K562 (cell line): ENCODE results near the gene DLX4. TPM values are rescaled to one million over a fixed set of nuclear protein-coding genes. Genes with fewer than 3 reads are reported as not detected.
A peak's percentile ranks its signal among the peaks of the same experiment; 100 is the strongest.

Experiments
- ATAC-seq: fragments of 200-7000 bp; cut with Tn5 transposase; 3 replicates; pipeline ENCODE4 v1.9.1; 2020; ENCODE audit warnings: moderate library complexity
- BruUV-seq: library from RNA; stranded (reverse); fragments of 400-500 nt; replicated peaks from 2 replicates; lab custom pipeline; 2021; lab: Mats Ljungman, UMichigan
- CTCF ChIA-PET: fragments of 300-600 bp; formaldehyde crosslinking; extraction: SDS; loops from one replicate; lab custom pipeline; 2021; ENCODE audit warnings: low intra/inter-chr PET ratio; lab: Yijun Ruan, JAX
- POLR2A ChIA-PET: fragments of 300-600, 350-650 bp; sonication (Branson Sonifier 250); formaldehyde crosslinking; extraction: SDS; loops from one replicate; lab custom pipeline; 2021; ENCODE audit warnings: antibody characterized with exemption, inconsistent platforms; lab: Yijun Ruan, JAX
- DNase-seq, 4 experiments: peaks; one replicate each; pipeline versions ENCODE4 v3.0.0 to v3.0.0-alpha.2; 2011 to 2018; ENCODE audit warnings: low spot score in 3 of 4, mixed read lengths in 3 of 4; ENCODE audit errors: extremely low read depth in 1 of 4
- FAIRE-seq: peaks from 2 replicates; lab custom pipeline; 2011; peaks lifted over from hg19 to GRCh38; lab: Jason Lieb, UNC
- H2AFZ ChIP-seq: 2 replicates; pipeline ENCODE4 v1.6.0; 2011; ENCODE audit warnings: low read depth, low read length, control low read depth, inconsistent platforms
- H3K27ac ChIP-seq: fragments of 200-600 bp; 3 replicates; pipeline ENCODE4 v1.8.0; 2011; ENCODE audit warnings: low read depth, mild to moderate bottlenecking, control low read depth, inconsistent platforms, low read length, moderate library complexity, mixed read lengths; ENCODE audit errors: extremely low read depth
- H3K27me3 ChIP-seq, 2 experiments: fragments of 300-600 bp in 1 of 2; 2 replicates in 1 of 2; 3 replicates in 1 of 2; pipeline versions ENCODE4 v1.6.0 to v1.8.0; 2011; ENCODE audit warnings: inconsistent platforms in 2 of 2, low read length in 2 of 2, mild to moderate bottlenecking in 1 of 2, mixed read lengths in 1 of 2, moderate library complexity in 1 of 2; ENCODE audit not compliant: control insufficient read depth in 2 of 2, insufficient read depth in 2 of 2
- H3K36me3 ChIP-seq: fragments of 300-600 bp; 3 replicates; pipeline ENCODE4 v1.8.0; 2011; ENCODE audit warnings: mild to moderate bottlenecking, low read length, inconsistent platforms; ENCODE audit not compliant: control insufficient read depth, insufficient read depth
- H3K4me1 ChIP-seq, 2 experiments: fragments of 200-600 bp in 1 of 2; replicated peaks in 1 of 2; 2 replicates in 1 of 2; 3 replicates in 1 of 2; pipeline versions ENCODE4 v1.5.1 to v1.8.0; 2011; ENCODE audit warnings: inconsistent platforms in 2 of 2, low read length in 2 of 2, mild to moderate bottlenecking in 1 of 2, mixed read lengths in 1 of 2, moderate library complexity in 1 of 2; ENCODE audit not compliant: control insufficient read depth in 2 of 2, insufficient read depth in 2 of 2
- H3K4me2 ChIP-seq: 2 replicates; pipeline ENCODE4 v1.6.1; 2011; ENCODE audit warnings: low read length, control low read depth, inconsistent platforms, mixed read lengths; ENCODE audit not compliant: insufficient read depth
- H3K4me3 ChIP-seq: fragments of 200-600 bp; sonication (generic), shearing (Covaris generic); 2 replicates; pipeline ENCODE4 v1.5.1; 2016; ENCODE audit warnings: control low read depth, inconsistent platforms
- H3K79me2 ChIP-seq: fragments of 200-600 bp; 3 replicates; pipeline ENCODE4 v1.8.0; 2011; ENCODE audit warnings: low read length, inconsistent platforms; ENCODE audit not compliant: control insufficient read depth, insufficient read depth
- H3K9ac ChIP-seq, 2 experiments: 2 replicates each; pipeline versions ENCODE4 v1.6.0 to v1.6.1; 2011; ENCODE audit warnings: low read depth in 2 of 2, low read length in 2 of 2, control low read depth in 1 of 2, inconsistent platforms in 1 of 2, mild to moderate bottlenecking in 1 of 2, mixed read lengths in 1 of 2; ENCODE audit not compliant: insufficient read depth in 1 of 2
- H3K9me1 ChIP-seq: one replicate; pipeline ENCODE4 v1.6.0; 2011; ENCODE audit warnings: inconsistent platforms, mild to moderate bottlenecking, low read length, moderate library complexity; ENCODE audit not compliant: control insufficient read depth, insufficient read depth
- H3K9me3 ChIP-seq: replicated peaks from 2 replicates; pipeline ENCODE4 v1.5.1; 2011; ENCODE audit warnings: low read depth, low read length, inconsistent platforms; ENCODE audit not compliant: control insufficient read depth, insufficient read depth
- H4K20me1 ChIP-seq: replicated peaks from 2 replicates; pipeline ENCODE4 v1.6.1; 2011; ENCODE audit warnings: low read length, inconsistent platforms, mixed read lengths; ENCODE audit not compliant: control insufficient read depth, insufficient read depth
- FOXP4 ChIP-seq: sonication (generic); formaldehyde crosslinking; IDR thresholded peaks from 2 replicates; pipeline ENCODE4 v1.8.0; 2022; ENCODE audit warnings: mild to moderate bottlenecking, missing genetic modification reagents, borderline replicate concordance
- FUS ChIP-seq: fragments of 200-400 bp; formaldehyde crosslinking; optimal IDR thresholded peaks from 2 replicates; pipeline ENCODE3; 2017; ENCODE audit warnings: low read depth, low read length
- HEY1 ChIP-seq: fragments of 250-450 bp; sonication (Bioruptor Pico); IDR thresholded peaks from 2 replicates; pipeline ENCODE4 v1.5.0; 2020; ENCODE audit warnings: mild to moderate bottlenecking, moderate library complexity, borderline replicate concordance
- JUN ChIP-seq, 2 experiments: sonication (generic) in 1 of 2; formaldehyde crosslinking in 1 of 2; IDR thresholded peaks; 2 replicates each; pipeline versions ENCODE4 v1.6.1 to v1.8.0; 2012 to 2022; ENCODE audit warnings: borderline replicate concordance in 2 of 2, mild to moderate bottlenecking in 2 of 2, improper control_type of control experiment in 1 of 2, low read depth in 1 of 2, low read length in 1 of 2, missing genetic modification reagents in 1 of 2
- KLF16 ChIP-seq: IDR thresholded peaks from 2 replicates; pipeline ENCODE4 v1.6.1; 2016; ENCODE audit warnings: antibody characterized with exemption
- MAFG ChIP-seq: fragments of 450-650 bp; conservative IDR thresholded peaks from 2 replicates; pipeline ENCODE4 v1.6.1; 2016; ENCODE audit warnings: missing genetic modification characterization, missing compliant biosample characterization
- MXI1 ChIP-seq: IDR thresholded peaks from 2 replicates; pipeline ENCODE4 v1.6.1; 2011; ENCODE audit warnings: low read depth, mild to moderate bottlenecking, improper control_type of control experiment, low read length
- ZNF143 ChIP-seq: sonication (generic); formaldehyde crosslinking; IDR thresholded peaks from 2 replicates; pipeline ENCODE4 v1.9.0; 2022; ENCODE audit warnings: mild to moderate bottlenecking, missing genetic modification reagents
- ZNF3 ChIP-seq: fragments of 250-450 bp; sonication (Bioruptor Pico); IDR thresholded peaks from 2 replicates; pipeline ENCODE4 v1.5.0; 2021; ENCODE audit warnings: mild to moderate bottlenecking, moderate library complexity
- ZNF407 ChIP-seq: fragments of 450-650 bp; IDR thresholded peaks from 2 replicates; pipeline ENCODE4 v1.6.1; 2016; ENCODE audit warnings: low read depth
- WGBS: fragments of 100-300 bp; shearing (Covaris generic); methylation state at CpG from one replicate; pipeline ENCODE4 v1.1.6; 2016; ENCODE audit warnings: low coverage, mixed read lengths; ENCODE audit not compliant: insufficient coverage; ENCODE audit errors: missing lambda C conversion rate; 5-methylcytosine and 5-hydroxymethylcytosine counted together
- in situ Hi-C: fragments of 300-500 bp; cut with MboI; formaldehyde crosslinking; loops from 4 replicates; pipeline ENCODE4 v1.15.0; 2018; ENCODE audit warnings: inconsistent platforms, mixed read lengths
- intact Hi-C: fragments of 100-400 bp; cut with micrococcal nuclease; formaldehyde crosslinking; loops from 2 replicates; pipeline ENCODE4 v1.14.2; 2022
- polyA plus RNA-seq, 8 experiments: library from polyadenylated mRNA; depleted of rRNA in 4 of 8; stranded (reverse) in 5 of 8; unstranded in 3 of 8; fragments of >200 nt; fragmentation: Nextera tagmentation in 2 of 8; fragmentation: Illumina TruSeq in 1 of 8; extraction: Ambion mirVana in 2 of 8; extraction: Trizol in 1 of 8; gene quantifications; 2 replicates each; pipeline versions ENCODE4 v1.2.1 to v1.2.3, GENCODE V29; 2011 to 2014; ENCODE audit warnings: inconsistent platforms in 1 of 8, missing spikeins in 1 of 8
- total RNA-seq, 7 experiments: library from RNA; depleted of rRNA in 6 of 7; stranded (reverse); fragments of >200 nt in 6 of 7; fragmentation: Illumina TruSeq in 2 of 7; extraction: Trizol in 2 of 7; gene quantifications; 2 replicates each; pipeline versions ENCODE4 v1.2.1 to v1.2.3, GENCODE V29; 2011 to 2021; ENCODE audit warnings: low replicate concordance in 1 of 7

Gene DLX4
- total and polyA plus RNA-seq, 9 of the 15 experiments (the other 6 are each of a cell fraction or from before 2014, with no cell fraction given) = 0.15 to 2.2 (median 0.58) TPM

GRCh38 chr17:49977463-49978389 is 8.7 kb downstream of the DLX4 start:
- H3K9ac ChIP-seq = no peak overlapping the region
- no peaks in the 10 kb centered on the region; the same call in 1 of the 2 replicates for H4K20me1 ChIP-seq
- BruUV-seq = no TSS peak
- in situ Hi-C loops = no loop called here
- peaks cover 2% of the 10 kb centered on the region for H3K9me1 ChIP-seq
- H3K4me3 ChIP-seq = no peak overlapping the region
- POLR2A ChIA-PET = interaction anchor here (0.5 to 1.5 kb wide), 5 partner anchors 8 to 250 kb away, joined by 3 to 4 read pairs (median 3); partner anchors contain the start of gene DLX4
- no peak overlapping the region for H3K4me2 ChIP-seq
- H3K27me3 ChIP-seq = peaks cover 12 to 32% of the 10 kb centered on the region in 2 experiments
- H3K9me3 ChIP-seq = no peaks in the 10 kb centered on the region
- 3% methylated on average over 7 of the region's 7 CpGs for WGBS
- no peak overlapping the region for H2AFZ ChIP-seq
- no peak overlapping the region for H3K27ac ChIP-seq
- H3K36me3 ChIP-seq = no peaks in the 10 kb centered on the region
- peak in 1 of 4 experiments; percentile 39 for DNase-seq
- CTCF ChIA-PET = no interaction called here
- H3K79me2 ChIP-seq = no peaks in the 10 kb centered on the region
- intact Hi-C loops = no loop called here
- FAIRE-seq = no peak
- peaks cover 0 to 5% of the 10 kb centered on the region in 2 experiments; a peak in 2 of 5 replicates for H3K4me1 ChIP-seq
- no peak for ATAC-seq
- TF ChIP-seq JUN (IDR thresholded peaks at IDR 0.05; ENCODE audit: borderline replicate concordance, low read depth, low read length) (no peak), JUN (CRISPR knock-in tag; IDR thresholded peaks at IDR 0.05; ENCODE audit: borderline replicate concordance) (no peak), FOXP4 (no peak), ZNF407 (no peak), ZNF3 (CRISPR knock-in tag) (no peak), MAFG (tag) (no peak), MXI1 (no peak), KLF16 (no peak), ZNF143 (CRISPR knock-in tag) (no peak), FUS (no peak), HEY1 (CRISPR knock-in tag) (no peak)
